K562 (cell line): ENCODE measurements around the gene CTSW.

Source experiments
- HMGXB4 ChIP-seq: sonication (generic); formaldehyde crosslinking; IDR thresholded peaks from 2 replicates; pipeline ENCODE4 v1.8.1; 2023; ENCODE audit warnings: mild to moderate bottlenecking, missing genetic modification reagents
- MTA3 ChIP-seq: fragments of 450-650 bp; formaldehyde crosslinking; IDR thresholded peaks from 2 replicates; pipeline ENCODE4 v1.6.1; 2017; ENCODE audit warnings: mild to moderate bottlenecking, borderline replicate concordance
- MYC ChIP-seq, 2 experiments: fragments of 250-450 bp in 1 of 2; sonication (Bioruptor Pico) in 1 of 2; IDR thresholded peaks; 2 replicates each; pipeline versions ENCODE4 v1.5.1 to v1.6.1; 2012 to 2021; ENCODE audit warnings: low read depth in 2 of 2, borderline replicate concordance in 1 of 2, improper control_type of control experiment in 1 of 2, low read length in 1 of 2, mild to moderate bottlenecking in 1 of 2, moderate library complexity in 1 of 2
- PREB ChIP-seq: sonication (generic); formaldehyde crosslinking; IDR thresholded peaks from 2 replicates; pipeline ENCODE4 v1.8.1; 2023; ENCODE audit warnings: mild to moderate bottlenecking, missing genetic modification reagents
- SPI1 ChIP-seq: IDR thresholded peaks from 2 replicates; pipeline ENCODE4 v1.6.1; 2011; ENCODE audit warnings: low read depth, low read length, control low read depth, borderline replicate concordance
- TF ChIP-seq, protein P1 (sequence below): fragments of 450-650 bp; formaldehyde crosslinking; IDR thresholded peaks from 2 replicates; pipeline ENCODE4 v1.4.0; 2020; ENCODE audit warnings: mild to moderate bottlenecking, moderate library complexity
- TF ChIP-seq, protein P2 (sequence below), 3 experiments: IDR thresholded peaks in 2 of 3; conservative IDR thresholded peaks in 1 of 3; 2 replicates each; pipeline ENCODE4 v1.5.1; 2011 to 2012; ENCODE audit warnings: low read length in 3 of 3, mild to moderate bottlenecking in 3 of 3, control low read depth in 2 of 3, improper control_type of control experiment in 1 of 3, inconsistent platforms in 1 of 3, low read depth in 1 of 3, mixed read lengths in 1 of 3, moderate library complexity in 1 of 3; ENCODE audit not compliant: insufficient read depth in 2 of 3

DNA sequence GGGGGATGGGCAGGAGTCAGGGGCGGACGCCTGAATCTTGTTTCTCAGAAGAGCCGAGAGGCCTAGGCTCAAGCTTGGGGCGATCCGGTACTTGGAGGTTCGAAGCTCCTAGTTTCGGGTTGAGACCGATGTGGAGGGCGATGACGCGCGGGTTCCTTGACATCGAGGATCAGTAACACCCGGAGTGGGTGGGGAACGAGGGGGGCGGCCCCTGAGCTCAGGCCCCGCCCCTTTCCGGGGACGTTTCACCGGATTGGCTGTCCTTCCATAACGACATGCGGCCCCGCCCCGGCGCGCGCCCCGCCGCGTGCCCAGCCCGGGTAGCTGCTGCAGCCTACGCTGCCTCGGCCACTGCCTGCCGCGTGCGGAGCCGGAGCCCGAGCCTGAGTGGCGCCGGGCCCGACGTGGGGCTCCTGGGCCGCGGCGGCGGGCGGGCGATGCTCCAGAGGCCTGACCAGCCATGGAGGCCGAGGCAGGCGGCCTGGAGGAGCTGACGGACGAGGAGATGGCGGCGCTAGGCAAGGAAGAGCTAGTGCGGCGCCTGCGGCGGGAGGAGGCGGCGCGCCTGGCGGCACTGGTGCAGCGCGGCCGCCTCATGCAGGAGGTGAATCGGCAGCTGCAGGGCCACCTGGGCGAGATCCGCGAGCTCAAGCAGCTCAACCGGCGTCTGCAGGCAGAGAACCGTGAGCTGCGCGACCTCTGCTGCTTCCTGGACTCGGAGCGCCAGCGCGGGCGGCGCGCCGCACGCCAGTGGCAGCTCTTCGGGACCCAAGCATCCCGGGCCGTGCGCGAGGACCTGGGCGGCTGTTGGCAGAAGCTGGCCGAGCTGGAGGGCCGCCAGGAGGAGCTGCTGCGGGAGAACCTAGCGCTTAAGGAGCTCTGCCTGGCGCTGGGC, 10.9 kb downstream of the CTSW start, which contains the start of gene CCDC85B:
- TF ChIP-seq HMGXB4: peak; percentile 22
- no peak for TF ChIP-seq SPI1
- peak; percentile 97 for TF ChIP-seq MYC (IDR thresholded peaks at IDR 0.05; ENCODE audit: low read depth, low read length)
- no peak for TF ChIP-seq MYC (CRISPR knock-in tag; IDR thresholded peaks at IDR 0.05; ENCODE audit: borderline replicate concordance, low read depth)
- TF ChIP-seq, protein P1, sequence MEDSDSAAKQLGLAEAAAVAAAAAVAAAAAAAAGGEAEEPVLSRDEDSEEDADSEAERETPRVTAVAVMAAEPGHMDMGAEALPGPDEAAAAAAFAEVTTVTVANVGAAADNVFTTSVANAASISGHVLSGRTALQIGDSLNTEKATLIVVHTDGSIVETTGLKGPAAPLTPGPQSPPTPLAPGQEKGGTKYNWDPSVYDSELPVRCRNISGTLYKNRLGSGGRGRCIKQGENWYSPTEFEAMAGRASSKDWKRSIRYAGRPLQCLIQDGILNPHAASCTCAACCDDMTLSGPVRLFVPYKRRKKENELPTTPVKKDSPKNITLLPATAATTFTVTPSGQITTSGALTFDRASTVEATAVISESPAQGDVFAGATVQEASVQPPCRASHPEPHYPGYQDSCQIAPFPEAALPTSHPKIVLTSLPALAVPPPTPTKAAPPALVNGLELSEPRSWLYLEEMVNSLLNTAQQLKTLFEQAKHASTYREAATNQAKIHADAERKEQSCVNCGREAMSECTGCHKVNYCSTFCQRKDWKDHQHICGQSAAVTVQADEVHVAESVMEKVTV (CRISPR knock-in tag): 0 out of 2 replicates have a peak, but pooled peaks have one; percentile 10
- TF ChIP-seq PREB (CRISPR knock-in tag): no peak
- TF ChIP-seq MTA3: peak; percentile 15
- TF ChIP-seq, protein P2, sequence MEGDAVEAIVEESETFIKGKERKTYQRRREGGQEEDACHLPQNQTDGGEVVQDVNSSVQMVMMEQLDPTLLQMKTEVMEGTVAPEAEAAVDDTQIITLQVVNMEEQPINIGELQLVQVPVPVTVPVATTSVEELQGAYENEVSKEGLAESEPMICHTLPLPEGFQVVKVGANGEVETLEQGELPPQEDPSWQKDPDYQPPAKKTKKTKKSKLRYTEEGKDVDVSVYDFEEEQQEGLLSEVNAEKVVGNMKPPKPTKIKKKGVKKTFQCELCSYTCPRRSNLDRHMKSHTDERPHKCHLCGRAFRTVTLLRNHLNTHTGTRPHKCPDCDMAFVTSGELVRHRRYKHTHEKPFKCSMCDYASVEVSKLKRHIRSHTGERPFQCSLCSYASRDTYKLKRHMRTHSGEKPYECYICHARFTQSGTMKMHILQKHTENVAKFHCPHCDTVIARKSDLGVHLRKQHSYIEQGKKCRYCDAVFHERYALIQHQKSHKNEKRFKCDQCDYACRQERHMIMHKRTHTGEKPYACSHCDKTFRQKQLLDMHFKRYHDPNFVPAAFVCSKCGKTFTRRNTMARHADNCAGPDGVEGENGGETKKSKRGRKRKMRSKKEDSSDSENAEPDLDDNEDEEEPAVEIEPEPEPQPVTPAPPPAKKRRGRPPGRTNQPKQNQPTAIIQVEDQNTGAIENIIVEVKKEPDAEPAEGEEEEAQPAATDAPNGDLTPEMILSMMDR (IDR thresholded peaks at IDR 0.05 in 2 of 3, conservative IDR thresholded peaks at IDR 0.05 in 1 of 3; ENCODE audit: insufficient read depth in 2 of 3, low read depth in 1 of 3, low read length in 3 of 3): peak in 1 of 3 experiments; percentile 13; a peak in 1 of 6 replicates
